Motor neuron (in vitro differentiated cells): ENCODE results near the gene FCGR3B. TPM values are rescaled to one million over a fixed set of nuclear protein-coding genes. Genes with fewer than 3 reads are reported as not detected.
A peak's percentile ranks its signal among the peaks of the same experiment; 100 is the strongest.
"Not testable (repeated sequence)": the region's sequence is repeated elsewhere in the genome, so short reads cannot be mapped to it uniquely, and the experiment has no call there.

Source experiments
- ATAC-seq, 8 experiments: fragments of 200-7000 bp; cut with Tn5 transposase; replicated peaks in 6 of 8; 2 replicates each; pipeline ENCODE4 v1.8.0; 2021; ENCODE audit warnings: mild to moderate bottlenecking in 8 of 8, moderate library complexity in 8 of 8
- H3K27ac ChIP-seq, 2 donors: fragments of 250-450 bp; sonication (Bioruptor Pico); 2 replicates each; pipeline ENCODE4 v1.9.0; 2021; ENCODE audit warnings: antibody characterized with exemption in 2 of 2, mild to moderate bottlenecking in 2 of 2, moderate library complexity in 1 of 2
- H3K4me1 ChIP-seq, 2 donors: fragments of 250-450 bp; sonication (Bioruptor Pico); replicated peaks in 1 of 2; 2 replicates each; pipeline ENCODE4 v1.6.1; 2021; ENCODE audit warnings: antibody characterized with exemption in 2 of 2, mild to moderate bottlenecking in 2 of 2, moderate library complexity in 1 of 2
- H3K4me3 ChIP-seq, 5 donors: fragments of 250-450 bp; sonication (Bioruptor Pico); 2 replicates each; pipeline ENCODE4 v1.9.0; 2021; ENCODE audit warnings: antibody characterized with exemption in 5 of 5, mild to moderate bottlenecking in 5 of 5, moderate library complexity in 4 of 5
- WGBS, 10 experiments: fragments of 450-650 bp; shearing (Covaris generic); methylation state at CpG; one replicate each; pipeline ENCODE4 v1.0.0; 2022; 5-methylcytosine and 5-hydroxymethylcytosine counted together
- in situ Hi-C, 9 experiments: fragments of 400-800 bp; cut with MboI; loops; one replicate each; pipeline ENCODE4 v1.15.0; 2021; ENCODE audit warnings: low sequenced_read_pairs in 9 of 9, low pct_unique_long_range_greater_than_20kb in 2 of 9; ENCODE audit not compliant: unreplicated experiment in 9 of 9
- total RNA-seq, 8 experiments: library from RNA; unstranded; fragments of 300-600 nt; gene quantifications; 2 replicates each; pipeline versions ENCODE4 v1.2.3 to v1.2.4, GENCODE V29; 2022

Gene FCGR3B
- total RNA-seq, 8 experiments from 2014 or later = 0.14 to 1.7 (median 0.37) TPM; not detected in 4

DNA sequence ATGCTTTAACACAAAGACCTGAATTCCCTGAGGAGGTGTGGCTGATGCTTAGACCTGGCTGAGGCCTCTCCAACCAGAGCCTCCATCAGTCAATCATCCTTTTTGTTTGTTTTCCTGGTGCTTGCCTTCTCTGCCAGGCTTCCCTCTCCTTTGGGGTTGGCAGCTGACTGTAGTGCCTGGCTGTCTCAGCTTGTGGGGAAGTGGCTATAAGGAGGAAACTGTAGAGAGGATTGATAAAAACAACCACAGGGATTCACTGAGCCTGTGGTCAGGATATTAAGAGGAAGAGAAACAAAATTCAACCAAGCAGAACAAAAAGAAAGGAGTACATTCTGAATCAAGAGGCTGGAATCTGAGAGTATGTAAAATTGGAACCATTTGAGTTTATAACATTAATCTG, 27.5 kb upstream of the FCGR3B start:
- H3K4me3 ChIP-seq, in situ Hi-C loops, ATAC-seq, H3K27ac ChIP-seq, H3K4me1 ChIP-seq: not testable (repeated sequence)

DNA sequence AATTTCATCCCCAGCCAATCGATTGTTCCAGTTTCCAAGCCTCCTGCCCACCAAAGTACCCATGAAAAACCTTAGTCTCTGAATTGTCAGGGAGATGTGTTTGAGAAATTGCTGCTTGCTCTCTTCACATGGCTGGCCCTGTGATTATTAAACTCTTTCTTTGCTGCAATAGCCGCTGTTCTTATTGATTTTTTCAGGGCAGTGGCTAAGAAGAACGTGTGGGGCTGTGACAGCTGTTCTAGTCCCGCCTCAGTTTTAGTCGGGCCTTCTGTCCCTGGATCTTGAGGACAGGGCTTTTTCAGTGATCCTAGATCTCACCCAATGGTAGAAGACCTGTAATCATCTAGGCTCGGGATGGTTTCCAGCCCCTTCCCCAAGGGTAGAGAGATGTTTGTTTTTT, 23.0 kb upstream of the FCGR3B start:
- H3K27ac ChIP-seq, ATAC-seq, H3K4me3 ChIP-seq, H3K4me1 ChIP-seq, in situ Hi-C loops: not testable (repeated sequence)
- WGBS, 10 experiments = 17 to 58% (median 30%) methylated on average over 1 to 2 of the region's 6 CpGs; no CpG with 5 or more reads in 7 of the 10 experiments

DNA sequence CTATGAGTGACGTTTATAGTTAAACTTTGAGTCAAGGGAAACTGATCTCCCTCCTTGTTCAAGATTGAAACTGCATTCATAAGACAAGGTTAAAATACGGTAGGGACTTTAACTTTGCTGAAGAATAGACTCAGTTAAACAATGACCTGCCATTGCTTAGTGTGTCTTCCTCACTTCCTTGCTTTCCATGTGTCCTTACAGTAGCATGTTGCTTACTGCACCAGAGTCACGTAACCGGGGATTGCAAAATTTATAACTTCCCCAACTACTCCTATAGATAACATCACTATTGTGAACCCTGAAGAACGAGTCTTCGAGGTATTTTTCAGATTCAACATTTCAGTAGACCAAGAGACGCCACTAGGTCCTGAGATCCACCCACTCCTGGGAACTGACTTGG, 22.6 kb upstream of the FCGR3B start:
- H3K4me3 ChIP-seq, ATAC-seq, in situ Hi-C loops, H3K27ac ChIP-seq, H3K4me1 ChIP-seq: not testable (repeated sequence)
- no CpG with 5 or more reads among the region's 7 CpGs for WGBS, 10 experiments

DNA sequence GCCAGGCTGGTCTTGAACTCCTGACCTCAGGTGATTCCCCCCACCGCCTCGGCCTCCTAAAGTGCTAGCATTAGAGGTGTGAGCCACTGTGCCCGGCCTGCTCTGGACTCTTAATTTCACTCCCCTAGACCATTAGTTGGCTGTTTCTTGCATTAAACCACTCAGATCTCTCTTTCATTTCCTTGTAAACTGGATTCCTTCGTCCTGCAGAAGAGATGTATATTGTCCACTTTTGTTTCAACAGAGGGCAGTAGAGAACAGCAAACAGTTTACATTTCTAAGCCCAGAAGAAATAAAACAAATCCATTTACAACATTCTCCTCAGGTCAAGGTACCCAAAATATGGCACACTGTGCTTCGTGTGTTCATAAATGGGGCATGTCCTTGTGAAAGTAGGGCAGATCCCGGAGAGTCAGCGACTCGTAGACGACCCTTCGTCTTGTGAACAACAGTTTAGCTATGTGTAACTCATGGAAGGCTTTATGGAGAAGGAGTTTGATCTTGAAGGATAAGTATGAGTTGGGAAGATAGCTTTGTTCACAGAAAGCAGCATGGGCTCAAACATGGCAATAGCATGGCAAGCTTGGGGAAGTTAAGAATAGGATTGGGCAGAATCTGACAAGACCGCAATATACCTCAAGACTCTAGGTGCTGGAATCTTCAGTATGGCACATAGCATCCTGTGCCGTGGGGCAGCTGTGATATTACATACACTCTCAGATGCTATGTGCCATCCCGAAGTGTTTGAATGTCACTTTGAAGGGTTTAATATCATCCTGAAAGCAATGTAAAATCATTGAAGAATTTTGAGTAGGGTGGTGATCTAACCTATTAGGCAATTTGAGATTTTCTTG, 16.8 kb upstream of the FCGR3B start:
- not testable (repeated sequence) for H3K4me1 ChIP-seq, H3K4me3 ChIP-seq, H3K27ac ChIP-seq
- in situ Hi-C loops = loop anchor here in 2 of 9 experiments (25.0 kb wide), 1 partner anchor 90 kb away; the partner anchor contains the start of gene DUSP12 (in 2 of the 2)
- ATAC-seq = peak in 3 of 8 experiments; percentile 79 to 85 (median 79)
- 0 to 75% (median 58%) methylated on average over 1 to 8 of the region's 13 CpGs; no CpG with 5 or more reads in 5 of the 10 experiments for WGBS, 10 experiments

DNA sequence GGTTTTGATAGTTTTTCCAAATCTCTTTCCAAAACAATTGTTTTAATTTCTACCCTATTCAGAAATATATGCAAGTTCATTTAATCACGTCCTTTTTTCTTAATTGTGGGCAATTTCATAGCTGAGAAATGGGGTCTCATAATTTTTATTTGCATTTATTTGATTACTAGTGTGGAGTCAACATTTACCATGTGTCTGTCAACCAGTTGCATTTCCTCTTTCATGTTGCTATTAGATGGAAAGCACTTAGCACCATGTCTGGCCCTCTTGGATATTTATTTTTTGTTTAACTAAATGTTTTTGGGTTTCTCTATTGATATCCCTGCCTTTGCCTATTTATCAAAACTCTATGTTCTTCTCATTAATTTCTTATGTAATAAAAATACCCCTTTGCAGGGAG, 13.9 kb upstream of the FCGR3B start:
- in situ Hi-C loops = loop anchor here in 2 of 9 experiments (25.0 kb wide), 1 partner anchor 92 kb away; the partner anchor contains the start of gene DUSP12 (in 2 of the 2)
- not testable (repeated sequence) for H3K27ac ChIP-seq, H3K4me3 ChIP-seq, H3K4me1 ChIP-seq, ATAC-seq
- WGBS, 10 experiments = 29% methylated on average over 1 of the region's 1 CpG; no CpG with 5 or more reads in 9 of the 10 experiments

DNA sequence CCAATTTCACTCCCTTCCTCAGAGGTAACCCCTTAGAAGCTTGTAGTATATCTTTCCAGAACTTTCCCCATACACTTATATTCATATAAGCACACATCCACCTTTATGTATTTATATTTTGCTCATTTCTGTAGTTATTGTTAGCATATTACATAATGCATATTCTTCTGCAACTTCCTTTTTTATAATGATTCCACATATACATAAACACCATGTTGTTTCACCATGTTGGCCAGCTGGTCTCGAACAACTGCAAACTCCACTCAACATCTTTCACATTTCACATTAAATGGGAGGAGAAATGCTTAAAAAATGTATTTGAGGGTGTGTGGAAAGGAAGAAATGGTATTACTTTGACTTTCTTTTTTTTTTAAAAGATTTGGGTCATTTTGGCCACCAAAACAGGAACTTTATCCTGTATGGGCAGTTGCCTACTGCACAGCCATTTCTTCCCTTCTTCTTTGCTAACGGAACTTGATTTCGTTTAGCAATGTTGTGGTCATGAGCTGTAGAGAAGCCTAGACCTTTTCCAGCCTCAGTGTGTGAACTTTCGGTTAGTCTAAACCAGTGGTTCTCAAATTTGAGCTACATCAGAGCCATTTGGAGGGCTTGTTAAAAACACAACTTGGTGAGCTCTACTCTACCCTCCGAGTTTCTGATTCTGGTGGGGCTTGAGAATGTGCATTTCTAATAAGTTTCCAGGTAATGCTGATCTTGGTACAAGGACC, 12.7 kb upstream of the FCGR3B start:
- 80% methylated on average over 1 of the region's 5 CpGs; no CpG with 5 or more reads in 9 of the 10 experiments for WGBS, 10 experiments
- peak in 1 of 8 experiments; percentile 25 for ATAC-seq
- in situ Hi-C loops = loop anchor here in 2 of 9 experiments (25.0 kb wide), 1 partner anchor 94 kb away; the partner anchor contains the start of gene DUSP12 (in 2 of the 2)

DNA sequence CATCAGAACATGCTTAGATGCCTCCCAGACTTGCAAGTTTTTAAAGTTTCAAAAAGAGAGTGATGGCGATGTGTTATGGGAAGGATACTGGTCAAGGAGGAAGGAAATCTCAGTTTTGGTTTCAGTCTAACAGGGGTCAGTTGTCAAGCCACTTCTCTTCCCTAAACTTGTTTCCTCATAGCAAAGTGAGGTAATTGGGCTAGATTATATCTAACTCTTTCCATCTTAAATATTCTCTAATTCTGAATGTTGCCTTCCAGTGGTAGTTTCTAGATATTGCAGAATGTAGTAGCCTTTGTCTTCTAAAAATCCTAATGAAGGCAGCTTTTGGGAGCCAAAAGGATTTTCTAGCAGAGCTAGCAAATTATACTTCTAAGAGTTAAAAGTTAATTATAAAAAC, 11.7 kb upstream of the FCGR3B start:
- ATAC-seq, H3K27ac ChIP-seq, H3K4me1 ChIP-seq, H3K4me3 ChIP-seq: not testable (repeated sequence)
- in situ Hi-C loops = loop anchor here in 2 of 9 experiments (25.0 kb wide), 1 partner anchor 95 kb away; the partner anchor contains the start of gene DUSP12 (in 2 of the 2)
- 100% methylated on average over 1 of the region's 1 CpG; no CpG with 5 or more reads in 8 of the 10 experiments for WGBS, 10 experiments

More for the DNA sequence above, 12.7 kb upstream of the FCGR3B start:
- not testable (repeated sequence) for H3K4me1 ChIP-seq, H3K4me3 ChIP-seq, H3K27ac ChIP-seq

DNA sequence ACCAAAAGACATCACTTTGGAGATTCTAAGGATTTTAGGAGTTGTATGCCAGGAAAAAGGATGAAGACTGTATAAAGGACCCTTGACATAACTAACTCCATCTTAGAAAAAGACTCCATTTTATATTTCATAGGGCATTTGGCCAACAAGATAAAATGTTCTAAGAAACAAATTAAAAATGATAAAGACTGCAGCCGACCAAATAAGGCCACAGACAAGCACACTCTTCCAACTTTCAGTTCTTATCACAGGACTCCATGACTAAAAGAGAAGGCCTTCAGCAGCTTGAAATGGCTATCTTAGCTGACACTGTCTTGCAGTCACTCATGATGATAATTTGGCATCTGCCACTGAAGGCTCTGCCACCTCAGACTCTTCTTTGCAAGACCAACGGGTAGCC, 8.2 kb upstream of the FCGR3B start:
- H3K27ac ChIP-seq, ATAC-seq, H3K4me1 ChIP-seq, H3K4me3 ChIP-seq: not testable (repeated sequence)
- in situ Hi-C loops = loop anchor here in 2 of 9 experiments (25.0 kb wide), 1 partner anchor 98 kb away; the partner anchor contains the start of gene DUSP12 (in 2 of the 2)
- 20 to 40% methylated on average over 1 of the region's 2 CpGs; no CpG with 5 or more reads in 8 of the 10 experiments for WGBS, 10 experiments

DNA sequence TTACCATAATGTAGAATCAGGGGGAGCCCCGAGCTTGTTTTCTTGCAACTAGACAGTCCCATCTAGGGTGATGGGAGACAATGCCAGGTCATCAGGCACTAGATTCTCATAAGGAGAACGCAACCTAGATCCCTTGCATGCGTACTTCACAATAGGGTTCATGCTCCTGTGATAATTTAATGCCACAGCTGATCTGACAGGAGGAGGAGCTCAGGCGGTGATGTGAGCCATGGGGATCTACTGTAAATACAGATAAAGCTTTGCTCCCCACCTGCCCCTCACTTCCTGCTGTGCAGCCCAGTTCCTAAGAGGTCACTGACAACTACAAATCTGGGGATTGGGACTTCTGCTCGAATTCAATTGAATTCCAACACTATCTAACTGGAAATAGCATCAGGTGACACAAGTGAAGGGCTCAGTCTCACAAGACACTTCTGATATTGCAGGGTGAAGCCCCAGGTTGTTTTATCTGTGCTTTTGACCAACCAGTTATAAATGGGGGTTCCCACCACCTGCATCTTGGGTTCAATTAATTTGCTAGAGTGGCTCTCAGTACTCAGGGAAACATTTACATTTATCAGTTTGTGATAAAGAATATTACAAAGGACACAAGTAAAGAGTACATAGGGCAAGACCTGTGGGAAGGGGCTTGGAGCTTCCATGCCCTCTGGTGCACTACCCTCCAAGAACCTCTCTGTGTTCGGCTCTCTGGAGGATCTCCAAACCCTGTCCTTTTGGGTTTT, 7.4 kb upstream of the FCGR3B start:
- H3K27ac ChIP-seq, H3K4me1 ChIP-seq, ATAC-seq, H3K4me3 ChIP-seq: not testable (repeated sequence)
- no CpG with 5 or more reads among the region's 6 CpGs for WGBS, 10 experiments
- in situ Hi-C loops = loop anchor here in 2 of 9 experiments (25.0 kb wide), 1 partner anchor 99 kb away; the partner anchor contains the start of gene DUSP12 (in 2 of the 2)

DNA sequence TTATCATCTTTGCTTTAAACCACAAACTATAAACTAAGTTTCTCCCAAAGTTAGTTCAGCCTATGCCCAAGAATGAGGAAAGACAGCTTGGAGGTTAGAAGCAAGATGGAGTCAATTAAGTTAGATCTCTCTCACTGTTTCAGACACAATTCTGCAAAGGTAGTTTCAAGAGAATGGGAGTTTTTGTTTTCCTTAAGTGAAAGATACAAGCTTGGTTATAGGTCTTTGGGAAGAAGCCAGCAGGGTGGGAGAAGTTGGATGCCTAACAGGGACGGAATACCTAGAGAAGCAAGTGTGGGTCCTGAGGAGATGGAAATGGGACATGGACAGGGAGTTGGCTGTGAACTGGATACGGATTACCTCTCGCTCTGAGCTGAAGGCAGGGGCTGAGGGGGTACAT, 6.0 kb upstream of the FCGR3B start:
- 40 to 100% methylated on average over 1 of the region's 3 CpGs; no CpG with 5 or more reads in 8 of the 10 experiments for WGBS, 10 experiments
- ATAC-seq, H3K27ac ChIP-seq, H3K4me1 ChIP-seq, H3K4me3 ChIP-seq: not testable (repeated sequence)
- in situ Hi-C loops = loop anchor here in 2 of 9 experiments (25.0 kb wide), 1 partner anchor 100 kb away; the partner anchor contains the start of gene DUSP12 (in 2 of the 2)

DNA sequence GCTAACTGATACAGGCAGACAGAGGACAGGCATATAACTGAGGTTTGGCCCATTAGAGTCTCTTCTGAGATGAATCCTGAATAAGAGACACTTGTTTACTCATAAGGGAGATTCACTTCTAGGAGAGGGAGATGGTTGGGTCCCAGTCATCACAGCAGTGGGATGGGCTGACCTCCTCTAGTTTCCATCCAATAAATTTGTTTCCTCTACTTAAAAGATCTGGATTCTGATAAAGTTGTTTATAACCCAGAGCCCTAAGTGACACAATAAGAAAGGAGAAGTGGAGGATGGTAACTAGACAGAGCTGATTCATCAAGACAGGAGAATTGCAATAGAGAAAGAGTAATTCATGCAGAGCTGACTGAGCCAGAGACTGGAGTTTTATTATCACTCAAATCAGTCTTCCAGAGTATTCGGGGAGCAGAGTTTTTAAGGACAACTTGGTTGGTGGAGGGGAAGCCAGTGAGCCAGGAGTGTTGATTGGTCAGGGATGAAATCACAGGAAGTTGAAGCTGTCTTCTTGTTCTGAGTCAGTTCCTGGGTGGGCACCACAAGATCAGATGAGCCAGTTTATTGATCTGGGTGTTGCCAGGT, 5.3 kb upstream of the FCGR3B start:
- ATAC-seq = peak in 1 of 8 experiments; percentile 28
- in situ Hi-C loops = loop anchor here in 2 of 9 experiments (25.0 kb wide), 1 partner anchor 101 kb away; the partner anchor contains the start of gene DUSP12 (in 2 of the 2)
- WGBS, 10 experiments = no CpG with 5 or more reads among the region's 1 CpG
- H3K27ac ChIP-seq, H3K4me3 ChIP-seq, H3K4me1 ChIP-seq: not testable (repeated sequence)

DNA sequence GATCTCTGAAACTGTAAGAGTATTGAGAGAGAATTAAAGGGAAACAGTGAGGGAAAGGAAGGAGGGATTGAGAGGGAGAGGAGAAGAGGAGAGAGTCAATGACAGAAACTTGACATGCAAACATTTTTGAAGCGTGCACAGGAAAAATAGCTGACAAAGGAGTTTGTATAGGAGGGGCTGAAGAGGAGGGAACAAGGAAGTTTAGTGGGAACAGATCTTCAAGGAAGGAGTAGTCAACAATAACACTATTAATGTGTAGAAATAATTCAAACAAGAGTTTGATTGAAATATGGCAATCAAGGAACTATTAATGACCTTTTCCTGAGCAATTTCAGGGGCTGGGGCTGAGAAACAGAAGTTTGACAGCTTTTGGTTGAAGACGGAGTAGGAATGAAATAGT, 4.0 kb upstream of the FCGR3B start:
- H3K27ac ChIP-seq, H3K4me3 ChIP-seq, H3K4me1 ChIP-seq, ATAC-seq: not testable (repeated sequence)
- in situ Hi-C loops = loop anchor here in 2 of 9 experiments (25.0 kb wide), 1 partner anchor 102 kb away; the partner anchor contains the start of gene DUSP12 (in 2 of the 2)
- no CpG with 5 or more reads among the region's 2 CpGs for WGBS, 10 experiments
